PC-9 (cell line): ENCODE data around the gene SDK1. TPM values are rescaled to one million over a fixed set of nuclear protein-coding genes. Genes with fewer than 3 reads are reported as not detected.

Experiments used
- BruUV-seq: library from RNA; stranded (reverse); fragments of 400-500 nt; replicated peaks from 2 replicates; lab custom pipeline; 2021; lab: Mats Ljungman, UMichigan
- CTCF ChIA-PET: fragments of 300-600 bp; sonication (Branson Sonifier 250); formaldehyde crosslinking; loops from one replicate; lab custom pipeline; 2022; ENCODE audit warnings: antibody characterized with exemption; lab: Charles Lee
- POLR2A ChIA-PET: fragments of 300-600 bp; sonication (Branson Sonifier 250); formaldehyde crosslinking; loops from one replicate; lab custom pipeline; 2022; ENCODE audit warnings: antibody characterized with exemption; ENCODE audit not compliant: unreplicated experiment; lab: Charles Lee
- DNase-seq, 2 experiments: peaks; one replicate each; pipeline versions ENCODE4 v3.0.0 to v3.0.0-alpha.2; 2015 to 2022; ENCODE audit warnings: mixed read lengths in 1 of 2
- H2AFZ ChIP-seq: fragments of 200-600 bp; sonication (generic); 2 replicates; pipeline ENCODE4 v1.8.1; 2017; ENCODE audit warnings: antibody characterized with exemption
- H3F3A ChIP-seq: fragments of 200-600 bp; sonication (generic); 2 replicates; pipeline ENCODE4 v1.8.1; 2017; ENCODE audit warnings: antibody characterized with exemption, mild to moderate bottlenecking, low read depth; ENCODE audit not compliant: insufficient read depth
- H3K27ac ChIP-seq: fragments of 200-600 bp; sonication (generic); 2 replicates; pipeline ENCODE4 v1.6.1; 2016; ENCODE audit warnings: mixed run types
- H3K27me3 ChIP-seq: fragments of 200-600 bp; sonication (generic); 2 replicates; pipeline ENCODE4 v1.6.1; 2016; ENCODE audit warnings: low read depth, mixed run types; ENCODE audit not compliant: insufficient read depth
- H3K36me3 ChIP-seq: fragments of 200-600 bp; sonication (generic); 2 replicates; pipeline ENCODE4 v1.6.1; 2016; ENCODE audit warnings: low read depth, mixed run types
- H3K4me1 ChIP-seq: fragments of 200-600 bp; sonication (generic); replicated peaks from 2 replicates; pipeline ENCODE4 v1.6.1; 2016; ENCODE audit warnings: mixed run types; ENCODE audit not compliant: insufficient read depth
- H3K4me2 ChIP-seq: fragments of 200-600 bp; sonication (generic); 2 replicates; pipeline ENCODE4 v1.6.1; 2017; ENCODE audit warnings: mixed run types
- H3K4me3 ChIP-seq: fragments of 200-600 bp; sonication (generic); 2 replicates; pipeline ENCODE4 v1.6.1; 2016; ENCODE audit warnings: mixed run types
- H3K79me2 ChIP-seq: fragments of 200-600 bp; sonication (generic); 2 replicates; pipeline ENCODE4 v1.6.1; 2017; ENCODE audit warnings: low read depth, mixed run types
- H3K9me2 ChIP-seq: fragments of 200-600 bp; sonication (generic); 2 replicates; pipeline ENCODE4 v1.8.1; 2017; ENCODE audit warnings: mild to moderate bottlenecking; ENCODE audit not compliant: insufficient read depth
- H3K9me3 ChIP-seq: fragments of 200-600 bp; sonication (generic); 2 replicates; pipeline ENCODE4 v1.8.1; 2016; ENCODE audit warnings: low read depth; ENCODE audit not compliant: insufficient read depth
- H4K20me1 ChIP-seq: fragments of 200-600 bp; sonication (generic); 2 replicates; pipeline ENCODE4 v1.8.1; 2017; ENCODE audit not compliant: insufficient read depth
- EZH2 ChIP-seq: fragments of 200-600 bp; sonication (generic); IDR thresholded peaks from 2 replicates; pipeline ENCODE4 v1.8.0; 2017; ENCODE audit warnings: antibody characterized with exemption, low read depth
- intact Hi-C: fragments of 100-400 bp; cut with micrococcal nuclease; formaldehyde crosslinking; loops from one replicate; pipeline ENCODE4 v1.10.0; 2022; ENCODE audit not compliant: unreplicated experiment
- total RNA-seq: library from RNA; stranded (reverse); gene quantifications from 2 replicates; pipeline ENCODE4 v1.2.3, GENCODE V29; 2021
- TF ChIP-seq, protein P1 (sequence below): fragments of 200-600 bp; sonication (generic); conservative IDR thresholded peaks from 2 replicates; pipeline ENCODE4 v1.6.1; 2017; ENCODE audit warnings: mixed run types, antibody characterized with exemption, mild to moderate bottlenecking, moderate library complexity

Gene SDK1
- total RNA-seq, 1 experiment from 2014 or later: not detected

DNA sequence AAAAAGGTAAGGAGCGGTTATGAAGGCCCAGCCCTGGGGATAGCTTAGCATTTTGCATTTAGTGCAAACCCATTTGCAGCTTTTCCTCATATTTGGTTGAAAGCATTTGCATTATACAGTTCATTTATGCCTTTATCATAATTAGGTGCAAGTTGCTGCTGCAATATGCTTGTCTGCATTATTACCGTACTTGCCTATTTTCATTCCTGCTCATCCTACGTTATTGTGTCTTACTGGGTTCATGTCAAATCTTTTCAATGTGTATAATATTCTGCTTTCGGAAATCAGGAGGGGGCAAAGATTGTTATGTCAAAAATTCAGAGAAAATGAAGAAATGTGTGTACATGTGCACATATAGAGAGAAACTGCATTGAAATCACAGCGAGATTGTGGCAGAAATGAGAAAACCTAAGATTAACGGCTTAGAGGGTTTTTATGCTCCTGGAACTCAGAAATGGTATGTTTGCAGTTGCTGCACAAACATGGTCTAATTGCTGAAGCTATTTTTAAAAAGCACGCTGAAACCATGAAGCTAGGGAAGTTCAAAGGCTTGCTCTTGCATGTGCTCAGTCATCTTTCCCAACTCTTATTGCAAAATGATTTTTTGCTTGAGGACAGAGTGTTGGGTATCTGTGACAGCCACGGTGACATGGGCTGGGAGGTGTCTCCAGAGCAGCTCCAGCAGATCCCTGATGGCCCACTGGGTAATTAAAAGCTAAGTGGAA, 613.2 kb downstream of the SDK1 start:
- intact Hi-C loops: no loop called here
- H3K4me3 ChIP-seq: no peak overlapping the region
- H3F3A ChIP-seq: no peaks in the 10 kb centered on the region
- no peaks in the 10 kb centered on the region for H4K20me1 ChIP-seq
- TF ChIP-seq, protein P1, sequence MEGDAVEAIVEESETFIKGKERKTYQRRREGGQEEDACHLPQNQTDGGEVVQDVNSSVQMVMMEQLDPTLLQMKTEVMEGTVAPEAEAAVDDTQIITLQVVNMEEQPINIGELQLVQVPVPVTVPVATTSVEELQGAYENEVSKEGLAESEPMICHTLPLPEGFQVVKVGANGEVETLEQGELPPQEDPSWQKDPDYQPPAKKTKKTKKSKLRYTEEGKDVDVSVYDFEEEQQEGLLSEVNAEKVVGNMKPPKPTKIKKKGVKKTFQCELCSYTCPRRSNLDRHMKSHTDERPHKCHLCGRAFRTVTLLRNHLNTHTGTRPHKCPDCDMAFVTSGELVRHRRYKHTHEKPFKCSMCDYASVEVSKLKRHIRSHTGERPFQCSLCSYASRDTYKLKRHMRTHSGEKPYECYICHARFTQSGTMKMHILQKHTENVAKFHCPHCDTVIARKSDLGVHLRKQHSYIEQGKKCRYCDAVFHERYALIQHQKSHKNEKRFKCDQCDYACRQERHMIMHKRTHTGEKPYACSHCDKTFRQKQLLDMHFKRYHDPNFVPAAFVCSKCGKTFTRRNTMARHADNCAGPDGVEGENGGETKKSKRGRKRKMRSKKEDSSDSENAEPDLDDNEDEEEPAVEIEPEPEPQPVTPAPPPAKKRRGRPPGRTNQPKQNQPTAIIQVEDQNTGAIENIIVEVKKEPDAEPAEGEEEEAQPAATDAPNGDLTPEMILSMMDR: no peak
- TF ChIP-seq EZH2: no peak
- BruUV-seq: no TSS peak
- no peak overlapping the region for H3K27ac ChIP-seq
- no peak overlapping the region for H2AFZ ChIP-seq
- no peak overlapping the region for H3K4me2 ChIP-seq
- no peak for DNase-seq
- no peaks in the 10 kb centered on the region for H3K9me3 ChIP-seq
- H3K79me2 ChIP-seq: no peaks in the 10 kb centered on the region
- H3K4me1 ChIP-seq: peaks cover 19% of the 10 kb centered on the region; the same call in 1 of the 2 replicates
- POLR2A ChIA-PET: no interaction called here
- no peaks in the 10 kb centered on the region for H3K9me2 ChIP-seq
- CTCF ChIA-PET: no interaction called here
- peaks cover 37% of the 10 kb centered on the region for H3K27me3 ChIP-seq
- H3K36me3 ChIP-seq: no peaks in the 10 kb centered on the region

DNA sequence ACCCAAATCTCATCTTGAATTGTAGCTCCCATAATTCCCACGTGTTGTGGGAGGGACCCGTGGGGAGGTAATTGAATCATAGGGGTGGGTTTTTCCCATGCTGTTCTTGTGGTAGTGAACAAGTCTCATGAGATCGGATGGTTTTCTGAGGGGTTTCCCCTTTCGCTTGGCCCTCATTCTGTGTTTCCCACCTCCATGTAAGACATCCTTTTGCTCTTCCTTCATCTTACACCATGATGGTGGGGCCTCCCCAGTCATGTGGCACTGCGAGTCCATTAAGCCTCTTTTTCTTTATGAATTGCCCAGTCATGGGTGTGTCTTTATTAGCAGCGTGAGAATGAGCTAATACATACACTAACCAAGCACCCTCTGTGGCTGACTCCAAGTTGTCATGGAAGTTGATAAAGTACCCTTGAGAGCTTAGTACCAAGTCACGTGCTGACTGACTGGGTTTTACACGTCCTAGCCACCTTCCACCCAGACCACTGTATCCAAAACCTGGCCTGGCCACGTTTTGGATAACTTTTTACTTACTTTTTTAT, 614.4 kb downstream of the SDK1 start:
- Histone ChIP-seq H3K4me1 (peaks cover 19% of the 10 kb centered on the region; the same call in 1 of the 2 replicates), H3K27ac (no peak overlapping the region), H3K4me2 (no peak overlapping the region), H3K9me3 (no peaks in the 10 kb centered on the region), H4K20me1 (no peaks in the 10 kb centered on the region), H3F3A (no peaks in the 10 kb centered on the region), H3K27me3 (peaks cover 40% of the 10 kb centered on the region), H3K79me2 (no peaks in the 10 kb centered on the region), H3K36me3 (no peaks in the 10 kb centered on the region), H3K9me2 (no peaks in the 10 kb centered on the region), H3K4me3 (no peak overlapping the region), H2AFZ (no peak overlapping the region)
- DNase-seq: no peak
- BruUV-seq: no TSS peak
- intact Hi-C loops: no loop called here
- CTCF ChIA-PET: no interaction called here
- TF ChIP-seq, protein P1: no peak
- no peak for TF ChIP-seq EZH2
- POLR2A ChIA-PET: no interaction called here

DNA sequence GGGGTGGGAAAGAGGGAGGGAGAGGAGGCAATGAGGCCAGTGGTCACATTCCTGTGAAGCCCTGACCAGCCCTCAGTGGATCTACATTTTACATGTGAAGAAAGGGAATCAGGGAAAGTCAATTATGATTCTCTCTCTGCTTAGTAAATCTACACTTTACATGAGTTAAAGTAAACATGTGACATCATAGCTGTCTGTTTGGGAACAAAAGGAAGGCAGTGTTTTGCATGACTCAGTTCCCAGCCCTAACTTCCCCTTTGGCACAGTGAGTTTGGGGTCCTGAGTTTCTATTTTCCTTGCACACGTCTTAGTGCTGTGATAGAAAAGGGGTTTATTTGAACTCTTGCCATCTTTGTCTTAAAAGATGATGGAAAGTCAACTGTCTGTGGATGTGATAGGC, 615.1 kb downstream of the SDK1 start:
- Histone ChIP-seq H3K27ac (no peak overlapping the region), H2AFZ (no peak overlapping the region), H3K79me2 (no peaks in the 10 kb centered on the region), H3K36me3 (no peaks in the 10 kb centered on the region), H3K9me3 (no peaks in the 10 kb centered on the region), H3F3A (no peaks in the 10 kb centered on the region), H4K20me1 (no peaks in the 10 kb centered on the region), H3K4me3 (no peak overlapping the region), H3K27me3 (peaks cover 47% of the 10 kb centered on the region), H3K4me1 (peaks cover 19% of the 10 kb centered on the region; the same call in 1 of the 2 replicates), H3K9me2 (no peaks in the 10 kb centered on the region), H3K4me2 (no peak overlapping the region)
- no peak for DNase-seq
- POLR2A ChIA-PET: no interaction called here
- no peak for TF ChIP-seq EZH2
- TF ChIP-seq, protein P1: no peak
- CTCF ChIA-PET: no interaction called here
- intact Hi-C loops: no loop called here
- no TSS peak for BruUV-seq
